PC-3 (cell line): Measurements from ENCODE around the gene CRELD1. TPM values are rescaled to one million over a fixed set of nuclear protein-coding genes. Genes with fewer than 3 reads are reported as not detected.
A peak's percentile ranks its signal among the peaks of the same experiment; 100 is the strongest.

Source experiments
- ATAC-seq: fragments of 200-7000 bp; cut with Tn5 transposase; 2 replicates; pipeline ENCODE4 v1.9.1; 2020; ENCODE audit warnings: mild to moderate bottlenecking, moderate library complexity
- BruUV-seq: library from RNA; stranded (reverse); fragments of 400-500 nt; replicated peaks from 2 replicates; lab custom pipeline; 2021; lab: Mats Ljungman, UMichigan
- CTCF ChIA-PET: fragments of 300-600 bp; sonication (Branson Sonifier 250); formaldehyde crosslinking; loops from one replicate; lab custom pipeline; 2022; ENCODE audit warnings: antibody characterized with exemption; lab: Charles Lee
- POLR2A ChIA-PET: fragments of 300-600 bp; sonication (Branson Sonifier 250); formaldehyde crosslinking; loops from one replicate; lab custom pipeline; 2022; ENCODE audit warnings: antibody characterized with exemption; ENCODE audit not compliant: unreplicated experiment; lab: Charles Lee
- DNase-seq: peaks from one replicate; pipeline ENCODE4 v3.0.0-alpha.2; 2015
- H2AFZ ChIP-seq: fragments of 300-600 bp; sonication (generic); 2 replicates; pipeline ENCODE4 v1.6.0; 2016; ENCODE audit warnings: antibody characterized with exemption, low read length
- H3F3A ChIP-seq: fragments of 300-600 bp; sonication (generic); one replicate; pipeline ENCODE4 v1.6.0; 2017; ENCODE audit warnings: antibody characterized with exemption, low read length, control low read depth, mild to moderate bottlenecking; ENCODE audit not compliant: unreplicated experiment
- H3K27ac ChIP-seq: fragments of 300-600 bp; sonication (generic); 2 replicates; pipeline ENCODE4 v1.5.1; 2016; ENCODE audit warnings: mild to moderate bottlenecking, low read length
- H3K27me3 ChIP-seq: fragments of 300-600 bp; sonication (generic); 2 replicates; pipeline ENCODE4 v1.6.1; 2016; ENCODE audit warnings: low read length, mixed read lengths
- H3K36me3 ChIP-seq: fragments of 300-600 bp; sonication (generic); 2 replicates; pipeline ENCODE4 v1.6.1; 2016; ENCODE audit warnings: low read depth, mixed run types, low read length, mixed read lengths
- H3K4me1 ChIP-seq: fragments of 300-600 bp; sonication (generic); 2 replicates; pipeline ENCODE4 v1.5.1; 2016; ENCODE audit warnings: low read length; ENCODE audit not compliant: insufficient read depth
- H3K4me2 ChIP-seq: fragments of 300-600 bp; sonication (generic); 2 replicates; pipeline ENCODE4 v1.6.0; 2016; ENCODE audit warnings: low read length
- H3K4me3 ChIP-seq: fragments of 300-600 bp; sonication (generic); 2 replicates; pipeline ENCODE4 v1.5.1; 2016; ENCODE audit warnings: mild to moderate bottlenecking, low read length, mixed read lengths
- H3K79me2 ChIP-seq: fragments of 300-600 bp; sonication (generic); 2 replicates; pipeline ENCODE4 v1.6.1; 2017; ENCODE audit warnings: low read length, mixed read lengths
- H3K9ac ChIP-seq: fragments of 300-600 bp; sonication (generic); 2 replicates; pipeline ENCODE4 v1.6.0; 2016; ENCODE audit warnings: mild to moderate bottlenecking, low read length
- H3K9me2 ChIP-seq: fragments of 300-600 bp; sonication (generic); replicated peaks from 2 replicates; pipeline ENCODE4 v1.6.1; 2016; ENCODE audit warnings: mixed run types, low read length, mixed read lengths
- H3K9me3 ChIP-seq: fragments of 300-600 bp; sonication (generic); 2 replicates; pipeline ENCODE4 v1.6.1; 2016; ENCODE audit warnings: low read length, mixed read lengths
- H4K20me1 ChIP-seq: fragments of 300-600 bp; sonication (generic); 2 replicates; pipeline ENCODE4 v1.6.1; 2016; ENCODE audit warnings: low read length, mixed read lengths
- CTCF ChIP-seq: fragments of 300-600 bp; sonication (generic); conservative IDR thresholded peaks from 2 replicates; pipeline ENCODE4 v1.5.1; 2017; ENCODE audit warnings: antibody characterized with exemption, low read depth, mild to moderate bottlenecking, low read length
- EZH2 ChIP-seq: fragments of 300-600 bp; sonication (generic); IDR thresholded peaks from one replicate; pipeline ENCODE4 v1.6.1; 2017; ENCODE audit warnings: antibody characterized with exemption, mild to moderate bottlenecking, low read length; ENCODE audit not compliant: unreplicated experiment
- EZH2phosphoT487 ChIP-seq: fragments of 300-600 bp; sonication (generic); IDR thresholded peaks from 2 replicates; pipeline ENCODE4 v1.6.1; 2018; ENCODE audit warnings: mild to moderate bottlenecking, antibody characterized with exemption, low read length, borderline replicate concordance
- intact Hi-C: fragments of 100-400 bp; cut with micrococcal nuclease; formaldehyde crosslinking; loops from 2 replicates; pipeline ENCODE4 v1.9.0; 2023
- total RNA-seq: library from RNA; depleted of rRNA; stranded (reverse); fragments of >200 nt; gene quantifications from 2 replicates; pipeline ENCODE4 v1.2.3, GENCODE V29; 2014

The CRELD1 gene
- total RNA-seq, 1 experiment from 2014 or later = 22.0 TPM

GRCh38 chr3:9965200-9965875 is 31.7 kb downstream of the CRELD1 start:
- H2AFZ ChIP-seq = no peak overlapping the region
- H3K79me2 ChIP-seq = no peaks in the 10 kb centered on the region
- H3K27me3 ChIP-seq = no peaks in the 10 kb centered on the region
- H3K4me2 ChIP-seq = no peak overlapping the region
- H3K36me3 ChIP-seq = peaks cover 32% of the 10 kb centered on the region
- no peak overlapping the region for H3K9ac ChIP-seq
- H4K20me1 ChIP-seq = no peaks in the 10 kb centered on the region
- DNase-seq (no peak), ATAC-seq (no peak)
- intact Hi-C loops = no loop called here
- H3K9me3 ChIP-seq = no peaks in the 10 kb centered on the region
- CTCF ChIA-PET = no interaction called here
- peaks cover 14% of the 10 kb centered on the region for H3K4me1 ChIP-seq
- TF ChIP-seq EZH2phosphoT487 = no peak
- no peak for TF ChIP-seq CTCF
- no peak for TF ChIP-seq EZH2
- no peak overlapping the region for H3K27ac ChIP-seq
- H3K9me2 ChIP-seq = no peaks in the 10 kb centered on the region
- no peak overlapping the region for H3K4me3 ChIP-seq
- POLR2A ChIA-PET = no interaction called here
- H3F3A ChIP-seq = peaks cover 10% of the 10 kb centered on the region
- BruUV-seq = no TSS peak

- no peaks in the 10 kb centered on the region for H3K9me2 ChIP-seq
- ChIA-PET POLR2A (no interaction called here), CTCF (no interaction called here)
- H3K27ac ChIP-seq = no peak overlapping the region
- no peak overlapping the region for H3K9ac ChIP-seq
- no TSS peak for BruUV-seq
- H3K36me3 ChIP-seq = peaks cover 39% of the 10 kb centered on the region
- no peak overlapping the region for H3K4me2 ChIP-seq
- TF ChIP-seq CTCF (no peak), EZH2phosphoT487 (no peak), EZH2 (no peak)
- intact Hi-C loops = no loop called here
- H3K79me2 ChIP-seq = no peaks in the 10 kb centered on the region
- no peak overlapping the region for H2AFZ ChIP-seq
- no peak overlapping the region for H3K4me3 ChIP-seq
- DNase-seq (no peak), ATAC-seq (no peak)
- no peaks in the 10 kb centered on the region for H4K20me1 ChIP-seq
- peaks cover 22% of the 10 kb centered on the region for H3F3A ChIP-seq
- H3K9me3 ChIP-seq = no peaks in the 10 kb centered on the region
- peaks cover 28% of the 10 kb centered on the region for H3K4me1 ChIP-seq
- no peaks in the 10 kb centered on the region for H3K27me3 ChIP-seq
Measured at GRCh38 chr3:9966841-9967240, 33.2 kb downstream of the CRELD1 start.

GRCh38 chr3:9969632-9970019 is 36.0 kb downstream of the CRELD1 start:
- ChIA-PET POLR2A (no interaction called here), CTCF (no interaction called here)
- intact Hi-C loops = loop anchor here (1.0 to 10.0 kb wide), 3 partner anchors 22 to 225 kb away; partner anchors contain the start of gene BRK1
- H3K9me2 ChIP-seq = no peaks in the 10 kb centered on the region
- peak overlapping the region; percentile 11; the same call in 1 of the 2 replicates for H3K9ac ChIP-seq
- H3K4me3 ChIP-seq = peak overlapping the region; percentile 21; the same call in 1 of the 2 replicates
- no peaks in the 10 kb centered on the region for H3K27me3 ChIP-seq
- H3K27ac ChIP-seq = peak overlapping the region; percentile 86
- BruUV-seq = no TSS peak
- no peaks in the 10 kb centered on the region for H4K20me1 ChIP-seq
- no peaks in the 10 kb centered on the region for H3K79me2 ChIP-seq
- peaks cover 51% of the 10 kb centered on the region for H3K36me3 ChIP-seq
- H3F3A ChIP-seq = peaks cover 22% of the 10 kb centered on the region
- no peak for ATAC-seq
- no peak for DNase-seq
- TF ChIP-seq EZH2 = no peak
- TF ChIP-seq CTCF = no peak
- TF ChIP-seq EZH2phosphoT487 = no peak
- peaks cover 29% of the 10 kb centered on the region for H3K4me1 ChIP-seq
- H3K4me2 ChIP-seq = peak overlapping the region; percentile 63
- no peak overlapping the region for H2AFZ ChIP-seq
- no peaks in the 10 kb centered on the region for H3K9me3 ChIP-seq
